K562 treated with DMSO at 1 percent for 4 hours (cell line): ENCODE measurements around the gene N4BP2L1. TPM values are rescaled to one million over a fixed set of nuclear protein-coding genes. Genes with fewer than 3 reads are reported as not detected.

ENCODE experiments used
- total RNA-seq: library from RNA; unstranded; fragments of 300-600 nt; gene quantifications from 2 replicates; pipeline ENCODE4 v1.2.3, GENCODE V29; 2022; ENCODE audit not compliant: insufficient read depth

N4BP2L1 gene
- 2.1 TPM in 1 of 2 replicates, not detected in the other for total RNA-seq

GRCh38 chr13:32427852-32428580 lies at the start of gene N4BP2L1:
Gene N4BP2L1 (minus strand): TSS chr13:32428130. CDS start chr13:32428082, 48 bp downstream.

Other genes with a start within 250 kb of the N4BP2L1 start
- not detected in 2 replicates for gene ZAR1L, start 112.8 kb downstream of the N4BP2L1 start, total RNA-seq
- 2.5 and 11.2 TPM in 2 replicates for gene BRCA2, start 112.6 kb downstream of the N4BP2L1 start, total RNA-seq
- 12.9 and 15.6 TPM in 2 replicates for gene N4BP2L2, start 110.7 kb upstream of the N4BP2L1 start, total RNA-seq
- 7.1 and 9.4 TPM in 2 replicates for gene PDS5B, start 158.3 kb upstream of the N4BP2L1 start, total RNA-seq